K562 treated with DMSO at 1 percent for 12 hours (cell line): ENCODE results near the gene DOK4. TPM values are rescaled to one million over a fixed set of nuclear protein-coding genes. Genes with fewer than 3 reads are reported as not detected.

Experiments
- total RNA-seq: library from RNA; unstranded; fragments of 300-600 nt; gene quantifications from 2 replicates; pipeline ENCODE4 v1.2.3, GENCODE V29; 2022; ENCODE audit not compliant: insufficient read depth

DOK4 gene
- total RNA-seq: 7.6 and 18.3 TPM in 2 replicates

DNA sequence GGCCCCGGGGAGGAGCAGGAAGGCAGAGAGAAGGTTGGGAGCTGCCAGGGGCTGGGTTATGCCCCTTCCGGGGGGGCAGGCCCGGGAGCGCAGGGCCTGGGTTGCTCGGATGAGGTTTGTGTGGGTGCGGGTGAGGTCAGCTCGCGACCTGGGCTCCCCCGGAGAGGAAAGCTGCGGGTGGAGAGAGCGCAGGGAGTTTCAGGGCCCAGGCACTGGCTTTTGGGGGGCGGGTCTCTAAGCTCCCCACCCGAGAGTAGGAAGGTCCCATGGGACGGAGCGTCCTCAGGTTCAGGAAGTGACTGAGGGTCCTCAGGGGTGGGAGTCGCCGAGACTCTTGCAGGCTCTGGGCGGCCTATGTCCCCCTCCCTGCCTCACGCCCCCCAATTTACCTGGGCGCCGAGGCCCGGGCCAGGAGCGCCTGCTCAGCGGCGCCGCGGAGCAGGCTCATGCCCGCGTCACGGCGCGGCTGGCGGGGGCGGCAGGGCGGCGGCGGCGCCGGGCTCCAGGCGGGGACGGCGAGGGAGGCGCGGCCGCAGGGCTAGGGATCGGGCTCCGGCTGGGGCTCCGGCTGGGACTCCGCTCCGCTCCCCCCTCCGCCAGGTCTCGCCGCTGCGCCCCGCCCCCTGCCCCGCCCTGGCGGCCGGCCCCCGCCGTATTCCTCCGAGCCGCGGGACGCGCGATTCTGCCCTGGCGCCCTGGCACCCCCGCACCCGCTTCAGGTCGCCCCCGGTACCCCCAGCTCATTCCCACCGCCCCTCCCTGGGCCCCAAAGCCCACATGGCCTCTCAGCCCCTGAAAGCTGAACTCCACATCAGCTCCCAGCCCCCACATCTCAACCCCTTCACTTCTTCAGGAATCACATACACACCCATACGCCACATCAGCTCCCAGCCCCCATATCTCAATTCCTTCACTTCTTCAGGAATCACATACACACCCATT is at the start of gene DOK4:
TSS of gene DOK4 (minus strand) at position 578 of the 942 bp plus-strand sequence. CDS start 6,986 bp downstream, outside the sequence.

GRCh38 chr16:57462209-57462977 is 23.9 kb downstream of the DOK4 start, which contains the start of gene POLR2C:
Gene POLR2C (plus strand): TSS chr16:57462679. CDS start chr16:57462725, 46 bp downstream.

GRCh38 chr16:57447186-57447962 is 38.9 kb downstream of the DOK4 start, which contains the start of the genes CIAPIN1 and COQ9:
Gene CIAPIN1 (minus strand): TSS chr16:57447385. CDS start chr16:57440928, 6,457 bp downstream.
Gene COQ9 (plus strand): TSS chr16:57447479. CDS start chr16:57447506, 27 bp downstream.

Other genes with a start within 250 kb of the DOK4 start
- 24.9 and 61.1 TPM in 2 replicates for gene ARL2BP, start 241.2 kb downstream of the DOK4 start, total RNA-seq
- 1.5 and 1.8 TPM in 2 replicates for gene PLLP, start 201.8 kb downstream of the DOK4 start, total RNA-seq
- not detected in 2 replicates for gene CCL22, start 127.7 kb downstream of the DOK4 start, total RNA-seq
- gene CX3CL1, start 114.0 kb downstream of the DOK4 start, total RNA-seq: not detected in 2 replicates
- gene CCL17, start 81.7 kb downstream of the DOK4 start, total RNA-seq: not detected in 2 replicates
- 46.4 and 56.0 TPM in 2 replicates for gene CIAPIN1, start 39.1 kb downstream of the DOK4 start, total RNA-seq
- gene COQ9, start 39.0 kb downstream of the DOK4 start, total RNA-seq: 45.5 and 54.2 TPM in 2 replicates
- gene POLR2C, start 23.8 kb downstream of the DOK4 start, total RNA-seq: 64.5 and 127 TPM in 2 replicates
- gene CCDC102A, start 50.1 kb upstream of the DOK4 start, total RNA-seq: 4.5 and 5.0 TPM in 2 replicates
- gene ADGRG5, start 56.1 kb upstream of the DOK4 start, total RNA-seq: 0.28 and 1.8 TPM in 2 replicates
- gene ADGRG1, start 142.1 kb upstream of the DOK4 start, total RNA-seq: 0.22 and 0.57 TPM in 2 replicates
- 1.8 TPM in 1 of 2 replicates, not detected in the other for gene ADGRG3, start 181.8 kb upstream of the DOK4 start, total RNA-seq
- gene DRC7, start 208.3 kb upstream of the DOK4 start, total RNA-seq: 0.48 TPM in 1 of 2 replicates, not detected in the other
- gene KATNB1, start 249.3 kb upstream of the DOK4 start, total RNA-seq: 29.3 and 30.0 TPM in 2 replicates